Activated B cell treated with CpG ODN at 0.5 μM for 24 hours (primary cell): ENCODE measurements around the gene FAM200B. TPM values are rescaled to one million over a fixed set of nuclear protein-coding genes. Genes with fewer than 3 reads are reported as not detected.

Experiments
- ATAC-seq: fragments of 200-7000 bp; cut with Tn5 transposase; one replicate; pipeline ENCODE4 v1.10.0; 2021; ENCODE audit warnings: low read depth, mild to moderate bottlenecking, moderate library complexity
- CTCF ChIA-PET: fragments of 350-600 bp; sonication (Branson Sonifier 250); formaldehyde crosslinking; loops from one replicate; lab custom pipeline; 2021; ENCODE audit warnings: antibody characterized with exemption; lab: Charles Lee
- POLR2A ChIA-PET: fragments of 350-600 bp; sonication (Branson Sonifier 250); formaldehyde crosslinking; loops from one replicate; lab custom pipeline; 2021; ENCODE audit warnings: antibody characterized with exemption; lab: Charles Lee
- DNase-seq: peaks from one replicate; pipeline ENCODE4 v3.0.0; 2022
- H3K27ac Mint-ChIP-seq: one replicate; pipeline ENCODE4 v1.8.0; 2020; ENCODE audit warnings: mixed read lengths
- H3K27me3 Mint-ChIP-seq: one replicate; pipeline ENCODE4 v1.8.0; 2021; ENCODE audit warnings: mixed read lengths
- H3K36me3 Mint-ChIP-seq: one replicate; pipeline ENCODE4 v1.8.0; 2021; ENCODE audit warnings: low read depth, mixed read lengths
- H3K4me1 Mint-ChIP-seq: one replicate; pipeline ENCODE4 v1.8.0; 2021; ENCODE audit warnings: mixed read lengths
- H3K4me3 Mint-ChIP-seq: one replicate; pipeline ENCODE4 v1.8.0; 2020; ENCODE audit warnings: mild to moderate bottlenecking, mixed read lengths
- H3K9me3 Mint-ChIP-seq: one replicate; pipeline ENCODE4 v1.8.0; 2020; ENCODE audit warnings: mixed read lengths
- CTCF ChIP-seq: fragments of 200-600 bp; IDR thresholded peaks from one replicate; pipeline ENCODE4 v1.8.0; 2022; ENCODE audit warnings: antibody characterized with exemption, mild to moderate bottlenecking
- intact Hi-C: fragments of 100-400 bp; cut with micrococcal nuclease; formaldehyde crosslinking; loops from one replicate; pipeline ENCODE4 v1.15.1; 2024
- total RNA-seq: library from RNA; stranded (reverse); gene quantifications from 2 replicates; pipeline ENCODE4 v1.2.3, GENCODE V29; 2022

FAM200B gene
- total RNA-seq, 1 donor from 2014 or later = 11.3 TPM

GRCh38 chr4:15676039-15676438 is 5.6 kb upstream of the FAM200B start:
- Mint-ChIP-seq H3K27ac (no peak overlapping the region), H3K27me3 (no peaks in the 10 kb centered on the region), H3K4me3 (no peak overlapping the region), H3K36me3 (no peaks in the 10 kb centered on the region), H3K9me3 (no peaks in the 10 kb centered on the region), H3K4me1 (peaks cover 21% of the 10 kb centered on the region)
- intact Hi-C loops = no loop called here
- no peak for TF ChIP-seq CTCF
- DNase-seq = no peak
- CTCF ChIA-PET = no interaction called here
- no peak for ATAC-seq
- POLR2A ChIA-PET = interaction anchor here (1.2 kb wide), 1 partner anchor 22 kb away, joined by 4 read pairs; no protein-coding TSS in a partner anchor

DNA sequence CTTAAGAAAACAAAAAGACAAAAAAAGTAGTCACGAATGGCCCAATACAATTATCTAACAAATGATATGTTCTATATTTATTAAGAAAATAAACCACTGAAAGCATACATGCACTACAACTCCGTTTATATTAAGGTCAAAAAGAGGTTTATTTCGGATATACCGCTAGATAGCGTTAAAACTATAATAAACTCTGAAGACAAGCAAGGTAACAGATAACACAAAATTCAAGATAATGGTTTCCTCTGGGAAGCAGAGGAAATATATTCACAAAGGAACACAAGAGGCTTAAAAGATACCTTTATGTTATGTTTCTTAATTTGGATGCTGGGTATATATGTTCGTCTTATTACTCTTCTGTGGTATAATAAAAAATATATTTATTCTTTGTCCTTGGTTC is 4.7 kb upstream of the FAM200B start:
- H3K4me3 Mint-ChIP-seq = no peak overlapping the region
- H3K27me3 Mint-ChIP-seq = no peaks in the 10 kb centered on the region
- no peaks in the 10 kb centered on the region for H3K9me3 Mint-ChIP-seq
- CTCF ChIA-PET = no interaction called here
- no peak for ATAC-seq
- peaks cover 19% of the 10 kb centered on the region for H3K4me1 Mint-ChIP-seq
- DNase-seq = no peak
- H3K27ac Mint-ChIP-seq = no peak overlapping the region
- POLR2A ChIA-PET = no interaction called here
- intact Hi-C loops = no loop called here
- TF ChIP-seq CTCF = no peak
- H3K36me3 Mint-ChIP-seq = peaks cover 7% of the 10 kb centered on the region

GRCh38 chr4:15677507-15677988 is 4.1 kb upstream of the FAM200B start:
- ATAC-seq (no peak), DNase-seq (no peak)
- H3K4me1 Mint-ChIP-seq = peaks cover 25% of the 10 kb centered on the region
- no peaks in the 10 kb centered on the region for H3K27me3 Mint-ChIP-seq
- CTCF ChIA-PET = no interaction called here
- peaks cover 9% of the 10 kb centered on the region for H3K36me3 Mint-ChIP-seq
- no peak overlapping the region for H3K4me3 Mint-ChIP-seq
- H3K27ac Mint-ChIP-seq = no peak overlapping the region
- intact Hi-C loops = no loop called here
- TF ChIP-seq CTCF = no peak
- POLR2A ChIA-PET = no interaction called here
- no peaks in the 10 kb centered on the region for H3K9me3 Mint-ChIP-seq

DNA sequence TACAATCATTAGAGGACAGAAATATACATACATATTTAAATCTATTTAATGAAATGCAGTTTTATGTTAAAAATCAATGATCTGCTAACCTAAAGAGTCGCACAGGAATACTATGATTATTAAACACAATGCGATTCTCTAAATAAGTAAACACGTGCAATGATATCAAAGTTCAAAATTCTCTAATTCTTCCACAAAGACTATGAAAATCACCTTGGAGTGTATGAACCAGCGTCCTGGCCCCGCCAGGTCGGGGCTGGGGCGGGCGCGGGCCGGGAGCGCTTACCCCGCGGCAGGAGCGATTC is 608 bp upstream of the FAM200B start:
- Mint-ChIP-seq H3K27me3 (no peaks in the 10 kb centered on the region), H3K4me1 (peaks cover 27% of the 10 kb centered on the region), H3K9me3 (no peaks in the 10 kb centered on the region), H3K27ac (no peak overlapping the region), H3K36me3 (peaks cover 12% of the 10 kb centered on the region), H3K4me3 (peak overlapping the region; percentile 97)
- DNase-seq (no peak), ATAC-seq (no peak)
- TF ChIP-seq CTCF = no peak
- intact Hi-C loops = loop anchor here (1.0 to 10.0 kb wide), 3 partner anchors 26 to 678 kb away; partner anchors contain the start of genes CPEB2, FBXL5 and TAPT1
- ChIA-PET POLR2A (interaction anchor here (1.6 to 2.3 kb wide), 2 partner anchors 24 to 26 kb away, joined by 4 to 14 read pairs; partner anchors contain the start of gene FBXL5), CTCF (no interaction called here)

DNA sequence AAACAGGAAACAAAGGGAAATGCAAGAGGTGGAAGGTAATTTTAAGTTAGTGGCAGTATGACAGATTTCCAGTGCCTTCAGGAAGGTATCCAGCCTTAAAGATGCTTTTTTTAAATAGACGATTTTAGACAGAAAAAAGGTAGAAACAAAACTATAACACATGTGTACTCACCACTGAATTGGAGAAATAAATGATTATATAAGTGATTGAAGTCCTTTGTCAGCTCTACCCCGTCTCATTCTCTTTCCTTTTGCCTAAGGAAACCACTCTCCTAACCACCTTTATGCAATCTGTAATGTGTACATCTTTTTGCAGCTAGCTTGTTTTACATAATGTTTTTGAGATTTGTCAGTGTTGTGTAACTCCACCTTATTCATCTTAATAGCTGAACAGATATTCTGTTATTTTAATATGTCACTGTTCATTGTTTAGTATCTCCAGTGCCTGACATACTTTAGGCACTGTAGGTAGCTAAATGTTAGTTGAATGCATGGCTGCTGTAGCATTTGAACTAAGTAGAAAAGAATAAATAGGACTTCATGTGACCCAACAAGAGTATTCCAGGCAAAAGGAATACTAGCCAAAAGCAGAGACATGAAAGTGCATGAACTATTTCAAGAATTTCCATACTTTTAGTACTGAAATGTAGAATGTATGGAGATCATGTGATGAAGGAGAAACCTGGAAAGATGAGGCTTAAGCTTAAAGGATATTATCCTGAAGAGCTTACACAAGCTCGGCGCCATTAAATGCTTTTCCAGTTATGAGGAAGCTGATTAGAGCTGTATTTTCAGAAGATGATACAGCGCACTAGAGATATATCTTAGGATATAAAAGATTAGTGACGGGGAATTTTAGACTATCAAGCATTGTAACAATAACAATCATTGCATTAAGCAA is 865 bp downstream of the FAM200B start:
- Mint-ChIP-seq H3K36me3 (peaks cover 27% of the 10 kb centered on the region), H3K27ac (peak overlapping the region; percentile 93), H3K27me3 (no peaks in the 10 kb centered on the region), H3K4me3 (peak overlapping the region; percentile 97), H3K4me1 (peaks cover 27% of the 10 kb centered on the region), H3K9me3 (no peaks in the 10 kb centered on the region)
- ChIA-PET CTCF (interaction anchor here (0.8 kb wide), 1 partner anchor 123 kb away, joined by 3 read pairs; no protein-coding TSS in a partner anchor), POLR2A (interaction anchor here (0.6 to 2.3 kb wide), 3 partner anchors 9 to 677 kb away, joined by 3 to 14 read pairs (median 4); partner anchors contain the start of gene FBXL5)
- no peak for ATAC-seq
- TF ChIP-seq CTCF = no peak
- intact Hi-C loops = loop anchor here (10.0 kb wide), 1 partner anchor 542 kb away; the partner anchor contains the start of gene TAPT1
- DNase-seq = no peak
